Esophagus (tissue), 2 donors: ENCODE data around the gene CMSS1. TPM values are rescaled to one million over a fixed set of nuclear protein-coding genes. Genes with fewer than 3 reads are reported as not detected.
A peak's percentile ranks its signal among the peaks of the same experiment; 100 is the strongest.

Experiments used
- H3K27ac ChIP-seq, 2 donors: one replicate each; pipeline ENCODE4 v1.5.1; 2013; ENCODE audit warnings: low read depth in 2 of 2, mild to moderate bottlenecking in 2 of 2, inconsistent platforms in 1 of 2, low read length in 1 of 2, moderate library complexity in 1 of 2
- H3K27me3 ChIP-seq, 2 donors: one replicate each; pipeline ENCODE4 v1.6.1; 2013; ENCODE audit warnings: low read length in 2 of 2, control low read depth in 1 of 2, mild to moderate bottlenecking in 1 of 2; ENCODE audit not compliant: insufficient read depth in 2 of 2, control insufficient read depth in 1 of 2
- H3K36me3 ChIP-seq, 2 donors: one replicate each; pipeline ENCODE4 v1.6.1; 2013; ENCODE audit warnings: low read length in 1 of 2; ENCODE audit not compliant: control insufficient read depth in 2 of 2, insufficient read depth in 2 of 2
- H3K4me1 ChIP-seq, 2 donors: one replicate each; pipeline ENCODE4 v1.6.1; 2013; ENCODE audit warnings: low read length in 1 of 2; ENCODE audit not compliant: control insufficient read depth in 2 of 2, insufficient read depth in 2 of 2
- H3K4me3 ChIP-seq, 2 donors: one replicate each; pipeline ENCODE4 v1.5.1; 2013; ENCODE audit warnings: low read length in 2 of 2, mild to moderate bottlenecking in 2 of 2, low read depth in 1 of 2, moderate library complexity in 1 of 2
- H3K9me3 ChIP-seq, 2 donors: one replicate each; pipeline ENCODE4 v1.6.1; 2013; ENCODE audit warnings: mild to moderate bottlenecking in 2 of 2, low read depth in 1 of 2, low read length in 1 of 2, moderate library complexity in 1 of 2; ENCODE audit not compliant: control insufficient read depth in 2 of 2, insufficient read depth in 1 of 2
- WGBS, 2 donors: extraction: QIAGEN DNeasy Blood & Tissue Kit; methylation state at CpG; one replicate each; pipeline ENCODE4 v1.1.7; 2013; 5-methylcytosine and 5-hydroxymethylcytosine counted together
- polyA plus RNA-seq, 2 donors: library from polyadenylated mRNA; stranded (reverse); fragments of 200-250 nt; gene quantifications; one replicate each; pipeline ENCODE4 v1.2.3, GENCODE V29; 2013
- donor health status: healthy with polysubstance abuse.
- donor health status: Bipolar disorder and iron deficiency.

CMSS1 gene
- polyA plus RNA-seq, 2 donors = 15.5 to 17.9 TPM

GRCh38 chr3:99931059-99931458 is 113.4 kb downstream of the CMSS1 start:
- no peak overlapping the region for H3K4me3 ChIP-seq
- 79 to 88% methylated on average over 1 of the region's 1 CpG for WGBS, 2 donors
- H3K27me3 ChIP-seq = no peaks in the 10 kb centered on the region
- no peaks in the 10 kb centered on the region for H3K36me3 ChIP-seq
- no peaks in the 10 kb centered on the region for H3K4me1 ChIP-seq
- no peak overlapping the region for H3K27ac ChIP-seq
- H3K9me3 ChIP-seq = no peaks in the 10 kb centered on the region

DNA sequence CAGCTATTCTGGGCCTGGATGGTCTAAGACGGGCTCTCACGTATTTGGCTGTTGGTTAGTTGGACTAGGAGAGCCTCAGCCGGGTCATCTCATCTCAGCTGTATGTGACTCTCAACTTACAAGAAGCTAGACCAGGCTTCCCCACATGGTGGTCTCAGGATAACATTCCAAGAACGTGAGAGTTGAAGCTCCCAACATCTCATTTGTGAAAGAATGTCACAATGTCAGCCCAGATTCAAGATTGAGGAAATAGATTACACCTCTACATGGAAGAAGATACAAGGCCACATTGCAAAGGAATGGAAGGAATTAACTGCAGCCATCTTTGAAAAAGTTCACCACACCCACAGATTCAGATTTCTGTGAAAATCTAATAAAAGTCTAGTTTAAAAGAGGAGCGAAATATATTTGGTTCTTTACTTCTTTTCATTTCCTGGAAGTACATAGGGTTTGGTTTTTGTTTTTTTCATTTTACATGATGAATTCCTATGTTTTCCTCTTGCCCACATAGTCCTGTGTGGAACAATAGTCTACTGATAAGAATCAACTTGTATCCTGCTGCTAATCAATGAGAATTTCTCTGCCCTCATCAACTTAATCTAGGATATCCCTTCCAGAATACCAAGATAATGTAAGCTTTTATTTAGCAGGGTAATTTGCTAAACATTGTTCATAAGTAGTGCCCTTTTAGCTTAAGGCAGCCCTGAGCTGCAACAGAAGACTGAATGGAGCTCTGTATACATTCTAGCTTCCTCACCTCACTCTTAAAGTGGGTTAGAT is 116.5 kb downstream of the CMSS1 start:
- Histone ChIP-seq H3K4me3 (no peak overlapping the region), H3K4me1 (no peaks in the 10 kb centered on the region), H3K9me3 (no peaks in the 10 kb centered on the region), H3K27ac (no peak overlapping the region), H3K27me3 (no peaks in the 10 kb centered on the region), H3K36me3 (no peaks in the 10 kb centered on the region)
- WGBS, 2 donors = 94 to 96% methylated on average over 5 of the region's 5 CpGs

- Histone ChIP-seq H3K27me3 (no peaks in the 10 kb centered on the region), H3K27ac (no peak overlapping the region), H3K4me3 (no peak overlapping the region), H3K36me3 (no peaks in the 10 kb centered on the region), H3K4me1 (no peaks in the 10 kb centered on the region), H3K9me3 (no peaks in the 10 kb centered on the region)
- WGBS, 2 donors = 23 to 27% methylated on average over 4 of the region's 4 CpGs
Measured at GRCh38 chr3:99934975-99935797, 117.5 kb downstream of the CMSS1 start.

GRCh38 chr3:99938270-99938911 is 120.7 kb downstream of the CMSS1 start:
- H3K27ac ChIP-seq = no peak overlapping the region
- WGBS, 2 donors = 64 to 66% methylated on average over 3 of the region's 3 CpGs
- H3K4me1 ChIP-seq = no peaks in the 10 kb centered on the region
- no peaks in the 10 kb centered on the region for H3K36me3 ChIP-seq
- no peaks in the 10 kb centered on the region for H3K27me3 ChIP-seq
- H3K4me3 ChIP-seq = no peak overlapping the region
- no peaks in the 10 kb centered on the region for H3K9me3 ChIP-seq

DNA sequence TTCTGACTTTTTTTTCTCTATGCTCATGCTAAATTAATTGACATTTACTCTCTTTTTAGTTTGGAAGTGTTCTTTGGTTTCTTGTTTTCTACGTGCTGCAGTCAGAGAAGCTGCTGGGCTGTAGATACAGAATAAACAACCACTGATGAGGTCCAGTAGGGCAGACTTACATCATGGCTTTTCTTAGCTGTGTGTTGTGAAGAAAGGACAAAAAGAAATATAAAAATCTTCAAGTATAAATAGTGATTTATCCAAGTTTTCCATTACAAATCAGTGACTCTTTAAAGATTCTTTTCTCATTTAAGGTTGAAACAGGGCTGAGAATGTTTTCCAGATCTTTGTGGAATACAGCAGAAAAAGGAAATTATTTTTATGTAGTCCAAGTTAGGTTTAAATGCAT is 122.2 kb downstream of the CMSS1 start:
- no peak overlapping the region for H3K4me3 ChIP-seq
- H3K36me3 ChIP-seq = no peaks in the 10 kb centered on the region
- WGBS, 2 donors = 65 to 67% methylated on average over 1 of the region's 1 CpG
- H3K27me3 ChIP-seq = no peaks in the 10 kb centered on the region
- H3K4me1 ChIP-seq = peaks cover under 1 to 3% of the 10 kb centered on the region in 2 donors
- H3K9me3 ChIP-seq = no peaks in the 10 kb centered on the region
- no peak overlapping the region for H3K27ac ChIP-seq

DNA sequence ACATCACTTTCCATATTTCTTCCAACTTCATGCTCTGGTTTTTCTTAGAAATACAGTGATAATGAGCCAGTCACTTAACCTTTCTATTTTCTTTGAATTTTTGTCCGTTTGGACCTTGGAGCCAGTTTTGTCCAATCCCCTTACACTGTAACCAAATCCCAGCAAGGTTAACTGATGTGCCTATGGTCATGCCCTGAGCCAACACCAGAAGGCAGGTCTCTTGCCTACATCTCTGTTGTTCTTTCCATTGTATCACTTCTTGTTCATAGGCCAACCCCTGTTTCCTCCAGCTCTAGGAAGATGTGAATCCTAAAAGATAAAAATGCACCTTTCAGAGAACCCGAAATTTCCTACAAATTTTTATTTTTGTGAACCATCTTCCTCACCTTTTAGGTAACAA is 122.7 kb downstream of the CMSS1 start:
- WGBS, 2 donors = 74 to 79% methylated on average over 2 of the region's 2 CpGs
- Histone ChIP-seq H3K9me3 (no peaks in the 10 kb centered on the region), H3K27ac (peak overlapping the region in 1 of 2 donors; percentile 21), H3K27me3 (no peaks in the 10 kb centered on the region), H3K4me3 (no peak overlapping the region), H3K36me3 (no peaks in the 10 kb centered on the region), H3K4me1 (peaks cover 5% of the 10 kb centered on the region in 2 donors)

- Histone ChIP-seq H3K27ac (no peak overlapping the region), H3K27me3 (no peaks in the 10 kb centered on the region), H3K4me1 (peaks cover 5% of the 10 kb centered on the region in 2 donors), H3K9me3 (no peaks in the 10 kb centered on the region), H3K36me3 (no peaks in the 10 kb centered on the region), H3K4me3 (no peak overlapping the region)
- WGBS, 2 donors = 64 to 74% methylated on average over 1 of the region's 1 CpG
Measured at GRCh38 chr3:99941211-99941610, 123.5 kb downstream of the CMSS1 start.

- Histone ChIP-seq H3K9me3 (no peaks in the 10 kb centered on the region), H3K27me3 (no peaks in the 10 kb centered on the region), H3K4me1 (peaks cover 5% of the 10 kb centered on the region in 2 donors), H3K27ac (no peak overlapping the region), H3K4me3 (no peak overlapping the region), H3K36me3 (no peaks in the 10 kb centered on the region)
- 41 to 47% methylated on average over 4 of the region's 4 CpGs for WGBS, 2 donors
Measured at GRCh38 chr3:99943931-99944761, 126.5 kb downstream of the CMSS1 start.
